ENCODE measurements around the gene RND2.

GRCh38 chr17:43026595-43026994 lies 1.6 kb downstream of the RND2 start:
- TF ChIP-seq CTCF (conservative IDR thresholded peaks at IDR 0.05; ENCODE audit: low read depth, low read length) = no peak
- TF ChIP-seq EZH2 (IDR thresholded peaks at IDR 0.05; ENCODE audit: borderline replicate concordance, low read depth, low read length, poor library complexity, severe bottlenecking) = no peak
